ENCODE measurements around the gene SQOR.

The SQOR gene

GRCh38 chr15:45634432-45635190 lies at the start of gene SQOR:
Gene SQOR (plus strand): TSS chr15:45635029. CDS start chr15:45658924, 23,895 bp downstream.
- no peak for DNase-seq

GRCh38 chr15:45585069-45585791 lies 49.6 kb upstream of the SQOR start:
- DNase-seq, result no peak

DNA sequence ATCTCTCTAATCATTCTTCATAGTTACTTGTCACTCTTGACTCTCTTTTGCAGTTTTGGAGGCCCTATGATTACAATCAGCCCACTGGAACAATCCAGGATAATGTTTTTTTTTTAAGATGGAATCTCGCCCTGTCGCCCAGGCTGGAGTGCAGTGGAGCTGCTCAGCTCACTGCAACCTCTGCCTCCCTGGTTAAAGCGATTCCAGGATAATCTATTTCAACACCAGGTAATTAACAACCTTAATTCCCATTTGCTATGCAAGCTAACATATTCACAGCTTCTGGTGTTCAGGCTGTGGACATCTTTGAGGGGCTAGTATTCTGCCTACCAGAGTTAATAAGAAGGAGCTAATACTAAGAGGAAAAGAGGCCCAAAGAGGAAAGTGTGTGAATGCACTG lies 48.7 kb upstream of the SQOR start:
- no peak for DNase-seq

GRCh38 chr15:45586601-45587094 lies 48.2 kb upstream of the SQOR start:
- no peak for DNase-seq

DNA sequence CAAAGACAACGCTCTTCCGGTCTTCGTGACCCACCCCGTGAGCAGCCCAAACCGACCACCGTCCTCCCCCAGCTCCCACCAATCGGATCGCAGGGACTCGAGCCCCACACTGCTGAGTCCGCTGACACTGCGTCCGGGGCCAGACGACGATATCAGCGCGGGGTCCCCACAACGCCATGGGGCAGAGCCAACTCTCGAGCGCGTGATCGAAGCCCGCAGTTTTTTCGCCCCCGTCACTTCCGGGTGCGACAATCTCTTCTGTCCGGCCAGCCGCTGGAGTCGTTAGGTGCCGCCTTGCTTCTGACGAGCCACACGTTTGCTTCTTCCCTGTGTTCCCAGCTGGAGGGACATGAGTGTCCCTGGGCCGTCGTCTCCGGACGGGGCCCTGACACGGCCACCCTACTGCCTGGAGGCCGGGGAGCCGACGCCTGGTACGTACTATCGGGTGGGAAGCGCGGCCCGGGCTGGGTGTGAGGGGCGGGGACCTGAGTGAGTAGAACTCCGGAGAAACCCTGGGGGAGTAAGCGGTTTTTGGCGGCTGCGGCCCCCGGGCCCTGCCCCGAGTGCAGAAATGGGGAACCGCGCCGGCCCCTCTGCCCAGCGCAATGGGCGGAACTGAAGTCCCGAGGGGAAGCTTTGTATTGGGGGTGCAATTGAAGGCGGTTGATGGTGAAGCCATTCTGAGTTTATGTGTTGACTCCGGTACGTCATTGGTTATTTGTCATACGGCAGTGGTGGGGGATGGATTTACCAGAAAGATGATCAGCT lies 47.5 kb upstream of the SQOR start, which contains the start of gene BLOC1S6:
BLOC1S6 (plus strand) TSS at position 285 of the 768 bp plus-strand sequence; CDS start at position 350, 65 bp downstream.
- peak; percentile 89 for DNase-seq

DNA sequence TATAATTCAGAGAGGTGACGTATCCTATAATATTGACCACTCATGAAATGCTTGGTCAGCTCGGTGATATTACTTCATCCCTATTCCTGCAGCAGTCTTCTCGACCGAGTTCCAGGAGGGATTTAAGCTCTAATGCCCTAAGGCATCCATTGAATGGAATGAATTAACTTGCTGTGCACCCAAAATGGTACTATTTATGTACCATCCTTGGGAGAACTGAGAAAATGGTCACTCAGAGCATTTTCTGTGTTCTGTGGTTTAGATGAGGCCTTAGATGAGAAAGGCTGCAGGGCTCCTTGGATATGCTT lies 47.0 kb upstream of the SQOR start:
- DNase-seq, result no peak

- no peak for DNase-seq
Observed at GRCh38 chr15:45588219-45588875, 46.5 kb upstream of the SQOR start.

DNA sequence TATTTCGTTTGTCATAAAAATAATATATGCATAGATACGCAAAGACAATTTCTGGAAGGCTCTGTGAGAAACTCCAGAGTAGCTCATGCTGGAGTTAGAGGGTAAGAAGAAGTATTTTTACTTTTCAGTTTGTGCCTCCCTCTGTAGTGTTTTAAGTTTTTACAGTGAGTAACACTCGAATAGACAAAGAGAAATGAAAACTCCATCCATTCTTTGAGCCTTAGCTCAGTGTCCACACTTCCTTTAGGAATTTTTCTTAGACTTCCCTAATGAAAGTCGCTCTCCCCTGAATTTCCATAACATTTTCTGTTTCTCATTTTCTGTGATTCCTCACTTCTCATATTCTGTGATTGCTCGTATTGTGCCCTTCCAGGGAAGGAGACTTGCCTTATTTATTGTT lies 45.6 kb upstream of the SQOR start:
- no peak for DNase-seq

- DNase-seq, result no peak
Observed at GRCh38 chr15:45594319-45594718, 40.5 kb upstream of the SQOR start.

- DNase-seq, result no peak
Observed at GRCh38 chr15:45594835-45595530, 39.8 kb upstream of the SQOR start.

- DNase-seq, result no peak
Observed at GRCh38 chr15:45603881-45604280, 30.9 kb upstream of the SQOR start.

- DNase-seq, result no peak
Observed at GRCh38 chr15:45604326-45604725, 30.5 kb upstream of the SQOR start.

GRCh38 chr15:45606413-45606812 lies 28.4 kb upstream of the SQOR start:
- no peak for DNase-seq

- no peak for DNase-seq
Observed at GRCh38 chr15:45606841-45607240, 28.0 kb upstream of the SQOR start.

DNA sequence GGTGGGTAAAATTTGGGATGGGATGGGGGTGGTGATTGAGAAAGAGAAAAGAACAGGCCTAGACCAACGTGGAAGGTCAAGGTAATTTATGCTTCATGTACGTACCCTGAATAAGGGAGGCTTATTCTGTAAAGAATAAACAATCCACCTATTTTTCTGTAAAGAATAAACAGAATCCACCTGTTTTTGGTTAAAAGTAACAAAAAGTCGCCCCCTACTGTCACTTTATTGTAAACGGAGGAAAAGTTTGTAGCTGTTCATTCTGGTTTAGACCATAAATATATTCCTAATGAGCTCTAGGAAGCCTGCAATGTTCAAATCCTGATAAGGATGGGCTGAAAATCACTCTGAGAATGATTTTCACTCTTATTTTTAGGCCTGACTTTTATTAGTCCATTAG lies 23.5 kb upstream of the SQOR start:
- DNase-seq, result no peak

DNA sequence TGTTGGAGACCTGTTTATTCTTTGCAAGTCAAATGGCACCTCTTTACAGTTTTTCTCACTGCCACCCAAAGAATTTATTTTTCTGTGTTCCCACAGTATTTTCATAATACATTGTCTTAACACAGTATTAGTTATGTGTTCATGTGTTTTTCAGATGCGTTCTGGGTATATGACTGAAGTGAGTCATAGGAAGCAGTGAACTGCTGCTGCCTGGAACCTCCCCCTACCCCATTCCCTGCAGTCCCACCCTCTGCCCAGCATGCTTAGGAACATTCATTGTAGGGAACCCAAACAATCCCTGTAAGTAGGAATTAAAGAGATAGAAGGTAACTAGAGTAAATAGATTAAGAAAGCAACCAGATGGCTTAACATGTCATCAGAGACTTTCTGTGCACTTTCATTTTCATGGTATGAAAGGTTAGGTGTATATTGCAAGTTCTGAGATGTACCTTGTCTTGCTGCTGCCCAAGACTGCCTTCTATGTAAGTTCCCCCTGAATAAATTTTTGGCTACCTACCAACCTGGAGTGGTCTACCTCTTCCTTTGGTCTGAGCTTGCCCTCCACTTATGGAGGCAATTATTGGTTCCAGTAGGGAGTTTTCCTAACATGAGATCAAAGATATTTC lies 21.9 kb upstream of the SQOR start:
- no peak for DNase-seq

DNA sequence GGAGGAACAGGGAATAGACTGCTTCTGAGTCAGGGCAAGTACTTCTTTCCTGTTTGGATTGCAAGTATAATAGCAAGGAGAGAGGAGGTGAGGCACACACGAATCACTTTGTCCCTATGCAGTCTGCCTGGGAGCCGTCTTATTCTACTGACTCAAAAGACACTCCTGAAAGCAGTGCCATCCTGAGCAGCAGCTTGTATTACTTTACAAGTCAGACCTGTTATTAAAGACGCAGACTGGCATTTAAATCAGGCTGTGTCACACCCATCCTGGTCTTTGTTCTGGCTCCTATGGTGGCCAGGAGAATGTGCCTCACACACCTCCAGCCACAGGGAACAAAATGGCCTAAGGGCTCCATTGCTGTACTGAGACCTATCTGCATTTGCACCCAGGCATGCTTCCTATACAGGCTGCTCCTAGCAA lies 17.9 kb upstream of the SQOR start:
- DNase-seq, result no peak

- no peak for DNase-seq
Observed at GRCh38 chr15:45618813-45619212, 16.0 kb upstream of the SQOR start.

GRCh38 chr15:45628136-45628535 lies 6.7 kb upstream of the SQOR start:
- DNase-seq, result no peak

DNA sequence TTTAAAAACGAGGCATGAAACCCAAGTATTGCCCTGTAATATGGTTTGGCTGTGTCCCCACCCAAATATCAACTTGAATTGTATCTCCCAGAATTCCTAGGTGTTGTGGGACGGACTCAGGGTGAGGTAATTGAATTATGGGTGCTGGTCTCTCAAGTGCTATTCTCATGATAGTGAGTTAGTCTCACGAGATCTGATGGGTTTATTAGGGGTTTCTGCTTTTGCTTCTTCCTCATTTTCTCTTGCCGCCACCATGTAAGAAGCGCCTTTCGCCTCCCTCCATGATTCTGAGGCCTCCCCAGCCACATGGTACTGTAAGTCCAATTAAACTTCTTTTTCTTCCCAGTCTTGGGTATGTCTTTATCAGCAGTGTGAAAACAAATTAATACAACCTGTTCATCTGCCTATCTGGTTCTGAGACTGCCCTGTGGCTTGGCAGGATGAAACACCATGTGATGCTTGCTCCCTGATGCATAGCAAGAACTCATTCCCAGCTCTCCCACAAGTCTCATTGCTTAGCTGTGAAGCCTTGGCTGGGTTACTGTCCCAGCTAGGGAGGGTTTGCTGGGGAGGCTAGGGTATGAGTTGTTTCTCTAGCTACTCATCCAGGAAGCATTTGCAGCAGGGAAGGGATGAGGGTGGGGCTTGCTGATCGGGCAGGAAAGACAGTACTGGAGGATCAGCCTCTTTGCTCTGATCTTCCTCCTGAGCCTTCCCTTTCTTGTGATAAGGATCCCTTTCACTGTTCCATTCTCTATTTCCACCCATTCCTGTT lies 3.7 kb upstream of the SQOR start:
- no peak for DNase-seq

- no peak for DNase-seq
Observed at GRCh38 chr15:45631776-45632175, 3.1 kb upstream of the SQOR start.
